ENCODE data around the gene MIOS.

DNA sequence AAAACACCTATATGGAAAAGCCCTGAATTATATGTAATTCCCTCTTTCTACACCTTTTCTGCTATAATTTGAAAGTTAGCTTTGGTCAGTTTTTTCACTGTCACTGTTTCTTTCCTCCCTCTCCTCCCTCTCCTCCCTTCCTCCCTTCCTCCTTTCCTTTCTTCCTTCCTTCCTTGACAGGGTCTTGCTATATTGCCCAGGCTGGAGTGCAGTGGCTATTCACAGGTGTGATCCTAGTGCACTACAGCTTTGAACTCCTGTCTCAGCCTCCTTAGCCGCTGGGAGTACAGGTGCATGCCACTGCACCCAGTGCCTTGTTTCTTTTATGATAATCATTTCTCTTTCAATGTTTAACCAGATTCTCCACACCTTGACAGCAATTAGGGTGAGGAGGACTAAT is 51.7 kb downstream of the MIOS start:
- no peak for TF ChIP-seq POLR2A (IDR thresholded peaks at IDR 0.05; ENCODE audit: extremely low read depth, insufficient read length)
- TF ChIP-seq CTCF (IDR thresholded peaks at IDR 0.05; ENCODE audit: low read depth, low read length): no peak
